NCI-H2227 treated with DMSO at 0.1 percent for 48 hours (cell line): ENCODE measurements around the gene EPN2.

Source experiments
- DNase-seq: peaks from one replicate; lab custom pipeline; 2025; lab: John Stamatoyannopoulos, UW

The EPN2 gene

GRCh38 chr17:19381741-19382444, 144.7 kb downstream of the EPN2 start:
- no peak for DNase-seq

- DNase-seq = no peak
Observed at GRCh38 chr17:19382531-19383444, 145.6 kb downstream of the EPN2 start.

DNA sequence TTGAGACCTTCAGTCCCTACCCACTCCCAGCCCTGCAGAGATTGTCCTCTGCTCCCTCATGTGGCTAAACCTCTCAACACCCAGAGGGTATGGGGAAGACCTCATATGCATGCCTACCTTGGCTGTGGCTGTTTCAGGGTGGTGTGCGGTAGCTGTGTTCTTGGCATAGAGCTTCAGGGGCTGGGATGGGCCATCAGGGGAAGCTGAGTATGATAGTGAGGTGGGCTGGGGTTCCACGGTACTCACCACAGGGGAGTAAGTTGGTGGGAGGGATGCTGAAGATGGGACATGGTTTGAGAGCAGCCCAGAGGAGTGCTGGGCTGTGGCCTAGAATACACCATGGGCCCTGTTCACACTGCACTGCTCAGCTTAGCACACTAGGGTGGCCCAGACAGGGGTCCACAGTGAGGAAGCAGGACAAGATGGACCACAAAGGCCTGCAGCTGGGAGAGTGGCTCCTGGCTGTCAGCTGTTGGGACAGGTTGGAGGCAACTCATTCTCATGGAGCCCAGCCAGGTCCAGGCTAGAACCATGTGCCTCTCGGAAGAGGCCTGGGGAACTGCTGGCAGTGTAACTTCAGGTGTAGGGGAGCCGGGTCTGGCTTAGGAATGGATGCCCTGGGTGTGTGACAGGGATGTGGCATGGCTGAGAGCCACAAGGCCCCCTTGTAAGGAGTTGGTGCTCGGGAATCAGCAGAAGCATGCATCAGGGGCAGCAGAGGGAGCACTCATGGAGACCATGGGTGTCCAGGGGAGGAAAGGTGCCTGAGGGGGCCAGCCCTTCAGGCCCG, 146.7 kb downstream of the EPN2 start:
- DNase-seq = no peak

DNA sequence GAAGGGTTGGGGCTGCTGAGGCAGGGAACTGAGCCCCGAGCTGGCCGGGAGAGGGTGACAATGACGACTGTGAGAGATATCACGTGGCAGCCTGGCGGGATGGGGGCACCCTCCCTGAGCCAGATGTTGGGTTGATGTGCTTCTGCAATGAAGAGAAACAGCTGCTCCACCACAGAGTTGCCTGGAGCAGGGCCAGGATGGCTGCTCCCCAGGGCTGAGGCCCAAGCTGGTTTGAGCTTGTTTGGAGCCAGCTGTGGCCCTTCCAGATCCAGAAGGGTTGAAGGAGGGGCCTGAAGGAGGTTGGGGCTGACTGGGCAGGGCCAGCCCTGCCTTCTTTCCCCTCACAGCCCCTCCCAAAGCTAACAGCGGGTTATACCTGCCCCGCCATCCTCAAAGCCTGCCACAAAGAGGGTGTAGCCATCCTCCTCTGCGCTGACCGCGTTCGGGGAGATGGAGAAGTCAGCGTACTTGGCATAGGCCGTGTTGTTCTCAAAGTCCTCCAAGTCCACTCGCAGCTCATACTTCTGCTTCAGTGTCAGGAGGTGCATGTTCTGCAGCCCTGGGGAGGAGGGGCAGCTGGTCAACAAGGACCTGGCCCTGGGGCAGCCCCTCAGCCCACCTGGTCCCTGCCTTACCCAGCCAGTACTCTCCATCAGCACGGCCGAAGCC, 147.7 kb downstream of the EPN2 start:
- DNase-seq = no peak

DNA sequence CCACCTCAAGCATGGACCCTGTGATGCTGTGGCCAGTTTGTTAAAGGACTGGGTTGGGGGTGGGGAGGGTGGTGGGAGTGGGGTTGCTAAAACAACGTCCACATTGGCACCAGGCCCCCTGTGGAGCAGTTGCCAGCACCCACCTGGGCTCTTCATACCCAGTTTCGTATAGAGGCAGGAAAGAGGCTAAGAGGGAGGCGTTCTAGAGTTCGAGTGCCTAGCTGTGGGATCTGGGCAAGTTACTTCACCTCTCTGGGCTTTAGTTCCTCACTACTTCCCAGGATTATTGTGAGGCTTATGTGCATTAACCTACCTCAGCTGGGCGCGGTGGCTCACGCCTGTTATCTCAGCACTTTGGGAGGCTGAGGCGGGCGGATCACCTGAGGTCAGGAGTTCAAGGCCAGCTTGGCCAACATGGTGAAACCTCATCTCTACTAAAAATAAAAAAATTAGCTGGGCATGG, 148.4 kb downstream of the EPN2 start:
- no peak for DNase-seq
